Activated naive CD8-positive, alpha-beta T cell treated with anti-CD3 and anti-CD28 coated beads for 36 hours (primary cell): ENCODE measurements around the gene DOK4. TPM values are rescaled to one million over a fixed set of nuclear protein-coding genes. Genes with fewer than 3 reads are reported as not detected.

Experiments used
- DNase-seq: peaks from one replicate; pipeline ENCODE4 v3.0.0; 2021
- H3K27ac Mint-ChIP-seq: one replicate; pipeline ENCODE4 v1.8.0; 2022; ENCODE audit warnings: mild to moderate bottlenecking, moderate library complexity, mixed read lengths
- H3K27me3 Mint-ChIP-seq: one replicate; pipeline ENCODE4 v1.8.0; 2022; ENCODE audit warnings: mild to moderate bottlenecking, mixed read lengths
- H3K36me3 Mint-ChIP-seq: one replicate; pipeline ENCODE4 v1.8.0; 2021; ENCODE audit warnings: mild to moderate bottlenecking, mixed read lengths
- H3K4me1 Mint-ChIP-seq: one replicate; pipeline ENCODE4 v1.8.0; 2021; ENCODE audit warnings: mixed read lengths
- H3K4me3 Mint-ChIP-seq: one replicate; pipeline ENCODE4 v1.8.0; 2022; ENCODE audit warnings: mild to moderate bottlenecking, moderate library complexity, mixed read lengths
- H3K9me3 Mint-ChIP-seq: one replicate; pipeline ENCODE4 v1.8.0; 2022; ENCODE audit warnings: mixed read lengths
- total RNA-seq, 2 experiments: library from RNA; stranded (reverse); gene quantifications; one replicate each; pipeline ENCODE4 v1.2.3, GENCODE V29; 2021

DOK4 gene
- total RNA-seq, 2 experiments from 2014 or later = 4.5 to 4.8 TPM

GRCh38 chr16:57478396-57479204, 7.7 kb downstream of the DOK4 start:
- Mint-ChIP-seq H3K4me1 (peaks cover 17% of the 10 kb centered on the region), H3K36me3 (peaks cover 1% of the 10 kb centered on the region), H3K9me3 (no peaks in the 10 kb centered on the region), H3K27me3 (no peaks in the 10 kb centered on the region), H3K27ac (no peak overlapping the region), H3K4me3 (no peak overlapping the region)
- no peak for DNase-seq

DNA sequence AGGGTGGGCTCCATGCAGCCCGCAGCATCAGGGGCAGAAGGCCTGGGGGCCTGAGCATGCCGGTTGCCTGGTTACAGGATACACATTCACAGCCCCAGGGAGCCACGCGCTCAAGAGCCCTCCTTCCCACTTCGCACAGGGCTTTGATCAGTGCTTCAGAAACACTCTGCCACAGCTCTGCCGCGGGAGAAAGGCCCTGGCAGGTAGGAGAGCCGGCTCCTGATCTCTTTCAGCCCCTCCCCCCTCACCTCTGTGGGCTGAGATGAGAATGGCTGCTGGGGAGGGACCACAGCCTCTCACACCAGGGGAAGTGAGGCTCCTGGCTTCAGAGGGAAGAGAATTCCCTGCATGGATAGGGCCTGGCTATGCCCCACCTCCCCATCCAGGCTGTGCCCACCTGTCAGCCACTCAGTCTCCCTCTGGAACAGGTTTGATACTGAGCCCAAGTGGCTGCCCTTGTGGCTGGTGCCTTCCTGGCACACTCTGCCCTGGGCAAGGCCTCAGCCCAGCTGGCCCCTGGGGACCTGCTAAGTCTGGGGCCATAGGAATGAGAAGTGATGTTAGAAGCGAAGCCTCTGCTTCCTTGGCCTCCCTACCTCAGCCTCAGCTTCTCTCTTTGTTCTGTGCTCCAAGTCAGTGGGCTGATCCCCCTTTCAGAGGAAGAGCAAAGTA, 8.6 kb downstream of the DOK4 start:
- Mint-ChIP-seq H3K4me1 (peaks cover 17% of the 10 kb centered on the region), H3K4me3 (no peak overlapping the region), H3K9me3 (no peaks in the 10 kb centered on the region), H3K36me3 (peaks cover 1% of the 10 kb centered on the region), H3K27me3 (no peaks in the 10 kb centered on the region), H3K27ac (no peak overlapping the region)
- DNase-seq = no peak

DNA sequence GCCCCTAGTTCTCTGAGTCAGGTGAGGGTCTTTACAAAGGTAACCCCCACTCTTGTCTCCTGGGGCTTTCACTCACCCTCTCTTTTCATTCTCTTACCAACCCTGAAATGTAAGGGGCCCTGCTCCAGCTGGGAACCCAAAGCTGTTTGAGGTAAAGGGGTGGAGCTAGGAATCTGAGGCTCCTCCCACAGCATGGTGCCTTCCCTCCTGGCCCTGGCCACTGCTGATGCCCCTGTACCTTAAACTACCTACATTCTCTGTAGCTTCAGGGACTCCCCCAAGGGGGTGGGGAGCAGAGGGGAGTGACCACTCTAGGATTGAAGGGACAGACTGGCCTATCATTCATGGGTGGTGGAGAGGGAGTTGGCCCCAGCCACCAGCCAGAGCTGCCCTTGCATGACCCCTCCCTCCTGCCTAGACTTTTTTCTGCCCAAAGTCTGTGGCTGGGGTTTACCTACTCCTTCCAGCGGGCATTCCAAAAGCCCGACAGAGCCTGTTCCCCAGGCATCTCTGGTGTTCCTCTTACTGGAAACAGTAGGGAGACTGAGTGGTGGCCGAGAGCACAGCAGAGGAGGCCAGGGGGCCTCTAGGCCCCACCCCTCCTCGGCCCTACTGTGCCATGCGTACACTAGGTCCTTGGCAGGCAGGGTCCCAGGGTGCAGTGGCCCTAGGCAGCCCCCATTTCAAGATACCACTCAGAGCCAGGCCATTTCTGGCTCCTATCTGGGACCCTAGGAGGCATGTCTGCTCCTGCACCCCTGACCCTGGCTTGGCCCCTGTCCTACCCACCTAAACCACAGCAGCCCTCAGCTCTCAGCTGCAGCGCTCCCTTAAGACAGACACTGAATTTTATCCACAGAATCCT, 9.5 kb downstream of the DOK4 start:
- Mint-ChIP-seq H3K9me3 (no peaks in the 10 kb centered on the region), H3K27me3 (no peaks in the 10 kb centered on the region), H3K36me3 (peaks cover 1% of the 10 kb centered on the region), H3K4me3 (no peak overlapping the region), H3K4me1 (peaks cover 17% of the 10 kb centered on the region), H3K27ac (no peak overlapping the region)
- no peak for DNase-seq

GRCh38 chr16:57475711-57476339, 10.5 kb downstream of the DOK4 start:
- H3K4me1 Mint-ChIP-seq = peaks cover 17% of the 10 kb centered on the region
- no peaks in the 10 kb centered on the region for H3K9me3 Mint-ChIP-seq
- peak; percentile 89 for DNase-seq
- peak overlapping the region; percentile 59 for H3K4me3 Mint-ChIP-seq
- H3K27ac Mint-ChIP-seq = peak overlapping the region; percentile 62
- H3K36me3 Mint-ChIP-seq = peaks cover 1% of the 10 kb centered on the region
- H3K27me3 Mint-ChIP-seq = no peaks in the 10 kb centered on the region

DNA sequence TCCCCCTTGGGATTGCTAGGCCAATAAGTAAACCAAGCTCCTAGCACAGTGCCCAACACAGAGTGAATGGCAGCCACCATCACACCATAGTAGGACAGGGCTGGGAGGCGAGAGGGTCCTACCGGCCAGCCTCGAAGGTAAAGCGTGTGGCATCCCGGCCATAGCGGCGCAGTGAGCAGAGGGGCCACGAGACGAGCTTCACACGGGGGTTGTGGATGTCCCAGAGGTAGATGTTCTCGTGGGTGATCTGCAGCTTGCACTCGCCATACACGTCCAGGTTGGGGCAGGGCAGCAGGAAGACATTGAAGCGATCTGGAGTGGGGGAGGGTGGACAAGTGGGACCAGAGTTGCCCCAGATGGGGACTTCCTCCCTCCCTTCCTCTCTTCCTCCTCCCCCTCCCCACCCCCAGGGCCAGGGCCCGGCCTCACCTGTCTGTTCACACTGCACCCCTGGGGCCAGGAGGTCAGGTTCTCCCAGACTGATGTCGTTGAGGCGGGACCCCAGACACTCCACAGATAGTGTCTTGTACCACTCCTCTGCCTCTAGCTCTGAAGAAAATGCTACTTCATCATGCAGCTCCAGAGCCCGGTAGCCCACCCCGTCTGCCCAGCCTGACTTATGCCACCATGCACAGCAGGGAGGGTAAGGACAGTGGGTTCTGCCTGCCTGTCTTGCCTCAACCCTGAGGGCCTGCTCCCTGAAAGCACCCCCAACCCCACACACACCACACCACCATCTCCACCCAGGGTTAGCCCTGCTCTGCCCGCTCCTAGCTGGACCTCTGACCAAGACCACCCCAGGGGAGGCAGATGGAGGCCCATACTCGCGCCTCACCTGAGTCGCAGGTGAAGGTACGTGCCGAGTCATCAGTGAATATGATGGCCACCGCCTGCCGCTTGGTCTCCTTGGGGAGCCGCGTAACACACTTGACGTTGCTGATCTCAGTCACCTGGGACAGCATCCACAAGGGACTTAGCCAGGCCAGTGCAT, 11.3 kb downstream of the DOK4 start:
- Mint-ChIP-seq H3K27ac (peak overlapping the region; percentile 62), H3K9me3 (no peaks in the 10 kb centered on the region), H3K4me3 (no peak overlapping the region)

GRCh38 chr16:57473906-57474305, 12.4 kb downstream of the DOK4 start:
- Mint-ChIP-seq H3K9me3 (no peaks in the 10 kb centered on the region), H3K4me1 (peaks cover 13% of the 10 kb centered on the region), H3K4me3 (no peak overlapping the region), H3K27me3 (no peaks in the 10 kb centered on the region), H3K36me3 (peaks cover 1% of the 10 kb centered on the region), H3K27ac (no peak overlapping the region)
- DNase-seq = no peak

More for the DNA sequence above, 11.3 kb downstream of the DOK4 start:
- Mint-ChIP-seq H3K36me3 (peaks cover 1% of the 10 kb centered on the region), H3K27me3 (no peaks in the 10 kb centered on the region), H3K4me1 (peaks cover 17% of the 10 kb centered on the region)
- DNase-seq = no peak

DNA sequence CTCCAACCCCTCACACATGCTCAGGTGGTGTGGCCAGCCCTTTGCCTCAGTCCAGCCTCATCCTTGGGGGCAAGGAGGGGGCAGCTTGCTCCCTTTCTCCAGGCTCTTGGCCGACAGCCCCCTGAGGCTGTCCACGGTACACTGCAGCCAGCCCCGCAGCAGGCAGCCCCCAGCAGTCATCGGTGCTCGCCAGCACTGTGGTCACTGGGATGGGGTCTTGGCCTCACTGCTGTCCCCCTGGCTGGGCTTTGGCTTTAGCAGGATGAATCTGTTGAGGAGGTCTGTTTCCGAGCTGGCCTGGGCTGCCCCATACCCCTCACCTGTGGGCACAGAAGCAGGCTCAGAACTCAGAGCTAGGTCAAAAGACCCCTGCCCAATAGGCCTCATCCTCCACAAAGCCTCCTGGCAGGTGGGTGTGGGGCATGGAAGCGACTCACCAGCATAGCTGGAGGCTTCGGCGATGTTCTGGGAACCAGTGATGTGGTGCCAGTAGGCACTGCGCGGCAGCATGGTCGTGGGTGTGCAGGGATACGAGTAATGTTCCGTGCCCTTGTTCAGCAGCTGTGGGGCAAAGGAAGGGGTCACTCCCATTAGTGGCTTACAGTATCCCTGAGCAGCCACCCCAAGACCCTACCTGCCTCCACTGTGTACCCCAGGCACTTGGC, 13.0 kb downstream of the DOK4 start:
- Mint-ChIP-seq H3K4me3 (no peak overlapping the region), H3K27ac (no peak overlapping the region), H3K4me1 (peaks cover 13% of the 10 kb centered on the region), H3K9me3 (no peaks in the 10 kb centered on the region), H3K36me3 (peaks cover 1% of the 10 kb centered on the region), H3K27me3 (no peaks in the 10 kb centered on the region)
- no peak for DNase-seq

DNA sequence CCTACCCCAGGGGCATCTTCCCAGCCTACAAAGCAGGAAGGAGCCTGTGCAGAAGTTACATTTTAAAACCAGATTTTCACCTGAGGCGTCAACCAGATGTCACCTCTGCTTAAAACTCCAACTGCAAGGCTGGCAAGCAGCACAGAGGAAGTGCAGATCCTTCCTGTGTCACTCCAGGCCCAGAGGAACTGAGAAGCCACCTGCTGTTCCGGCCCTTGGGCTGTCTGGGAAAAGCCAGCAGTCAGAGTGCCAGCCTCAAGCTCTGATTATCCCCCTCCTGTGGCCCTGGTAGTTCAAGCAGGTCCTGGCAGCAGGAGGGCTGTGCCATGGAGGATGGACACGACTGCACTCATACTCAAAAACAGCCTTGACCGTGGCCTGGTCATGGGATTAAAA, 13.6 kb downstream of the DOK4 start:
- no peaks in the 10 kb centered on the region for H3K27me3 Mint-ChIP-seq
- H3K36me3 Mint-ChIP-seq = peaks cover 4% of the 10 kb centered on the region
- no peak for DNase-seq
- H3K4me1 Mint-ChIP-seq = peaks cover 13% of the 10 kb centered on the region
- no peak overlapping the region for H3K4me3 Mint-ChIP-seq
- no peak overlapping the region for H3K27ac Mint-ChIP-seq
- H3K9me3 Mint-ChIP-seq = no peaks in the 10 kb centered on the region

DNA sequence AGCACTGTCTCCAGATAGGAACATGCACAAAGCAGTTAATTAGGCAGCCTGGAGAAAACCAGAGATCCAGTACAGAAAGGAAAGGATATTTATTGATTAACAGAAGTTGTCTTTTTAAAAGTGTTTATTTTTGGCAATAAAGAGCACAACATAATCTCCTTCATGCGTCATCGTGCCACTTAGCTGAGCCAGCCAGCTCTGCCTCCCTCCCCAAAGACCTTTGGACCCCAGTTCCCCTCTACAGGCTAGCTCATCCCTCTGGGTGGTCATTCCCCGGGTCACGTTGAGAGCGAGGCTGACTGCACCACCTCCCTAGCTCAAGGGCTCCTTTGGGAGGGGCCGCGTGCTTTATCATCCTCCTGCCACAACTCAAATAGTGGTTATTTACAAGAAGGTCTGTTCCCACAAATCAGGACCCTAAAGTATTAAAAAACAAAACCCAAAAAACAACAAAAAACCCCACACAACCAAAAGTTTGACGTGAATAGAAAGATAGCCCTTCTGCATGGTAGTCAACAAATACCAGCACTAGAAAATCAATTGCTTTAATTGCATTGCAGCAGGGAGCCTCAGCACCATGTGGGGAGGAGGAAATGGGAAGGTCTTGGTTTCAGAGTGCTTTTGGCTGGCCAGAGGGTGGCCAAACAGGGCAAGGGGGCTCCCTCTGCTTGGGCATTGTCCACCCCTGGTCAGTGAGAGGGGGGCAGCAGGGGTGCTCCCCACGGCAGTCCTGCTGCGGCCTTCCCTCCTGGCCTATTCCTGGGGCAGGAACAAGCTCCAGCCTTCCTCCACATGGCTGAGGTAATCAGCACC, 14.2 kb downstream of the DOK4 start:
- H3K4me1 Mint-ChIP-seq = peaks cover 11% of the 10 kb centered on the region
- H3K27ac Mint-ChIP-seq = no peak overlapping the region
- H3K36me3 Mint-ChIP-seq = peaks cover 5% of the 10 kb centered on the region
- DNase-seq = no peak
- H3K9me3 Mint-ChIP-seq = no peaks in the 10 kb centered on the region
- no peaks in the 10 kb centered on the region for H3K27me3 Mint-ChIP-seq
- no peak overlapping the region for H3K4me3 Mint-ChIP-seq

- Mint-ChIP-seq H3K27me3 (no peaks in the 10 kb centered on the region), H3K27ac (no peak overlapping the region)
Observed at GRCh38 chr16:57471209-57471608, 15.1 kb downstream of the DOK4 start.

DNA sequence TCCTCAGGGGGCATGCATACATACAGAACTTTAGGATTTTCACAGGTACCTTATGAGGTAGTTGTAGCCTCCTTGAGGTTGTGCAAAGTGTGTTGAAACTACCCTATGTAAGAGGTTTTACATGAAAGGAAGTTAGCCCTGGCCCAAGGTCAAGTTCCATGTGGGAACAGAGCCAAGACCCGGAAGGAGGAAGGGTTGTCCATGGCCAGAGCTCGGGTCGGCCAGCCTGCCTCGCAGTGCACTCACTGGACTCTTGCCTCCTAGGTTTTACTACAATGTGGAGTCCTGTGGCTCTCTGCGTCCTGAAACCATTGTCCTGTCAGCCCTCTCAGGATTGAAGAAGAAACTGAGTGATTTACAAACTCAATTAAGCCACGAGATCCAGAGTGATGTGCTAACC, 15.6 kb downstream of the DOK4 start:
- Mint-ChIP-seq H3K36me3 (peaks cover 5% of the 10 kb centered on the region), H3K4me1 (peaks cover 5% of the 10 kb centered on the region)
- DNase-seq = no peak

More at GRCh38 chr16:57471209-57471608, 15.1 kb downstream of the DOK4 start:
- Mint-ChIP-seq H3K4me3 (no peak overlapping the region), H3K4me1 (peaks cover 8% of the 10 kb centered on the region), H3K36me3 (peaks cover 5% of the 10 kb centered on the region), H3K9me3 (no peaks in the 10 kb centered on the region)
- no peak for DNase-seq

GRCh38 chr16:57469917-57470470, 16.3 kb downstream of the DOK4 start:
- Mint-ChIP-seq H3K4me3 (no peak overlapping the region), H3K9me3 (no peaks in the 10 kb centered on the region), H3K36me3 (peaks cover 7% of the 10 kb centered on the region), H3K27me3 (no peaks in the 10 kb centered on the region), H3K4me1 (peaks cover 5% of the 10 kb centered on the region), H3K27ac (no peak overlapping the region)
- no peak for DNase-seq

More for the DNA sequence above, 15.6 kb downstream of the DOK4 start:
- Mint-ChIP-seq H3K4me3 (no peak overlapping the region), H3K27me3 (no peaks in the 10 kb centered on the region), H3K9me3 (no peaks in the 10 kb centered on the region), H3K27ac (no peak overlapping the region)
